GM12878 (cell line): Measurements from ENCODE around the gene MRPL27. TPM values are rescaled to one million over a fixed set of nuclear protein-coding genes. Genes with fewer than 3 reads are reported as not detected.

Experiments
- ATAC-seq: fragments of 200-7000 bp; cut with Tn5 transposase; 3 replicates; pipeline ENCODE4 v1.9.1; 2020; ENCODE audit warnings: mild to moderate bottlenecking, moderate library complexity
- Bru-seq: library from RNA; stranded (reverse); fragments of 400-500 nt; gene quantifications from one replicate; lab custom pipeline; 2021; lab: Mats Ljungman, UMichigan
- BruChase-seq, 2 experiments: library from RNA; stranded (reverse); fragments of 400-500 nt; gene quantifications; one replicate each; lab custom pipeline; 2021; lab: Mats Ljungman, UMichigan
- BruUV-seq: library from RNA; stranded (reverse); fragments of 400-500 nt; replicated peaks from 2 replicates; lab custom pipeline; 2021; lab: Mats Ljungman, UMichigan
- CTCF ChIA-PET: fragments of 300-600 bp; sonication (Branson Sonifier 250); formaldehyde crosslinking; extraction: SDS; loops from one replicate; lab custom pipeline; 2021; ENCODE audit warnings: inconsistent platforms; lab: Yijun Ruan, JAX
- POLR2A ChIA-PET: fragments of 350-600 bp; formaldehyde crosslinking; extraction: SDS; loops from one replicate; lab custom pipeline; 2021; ENCODE audit warnings: inconsistent platforms; lab: Charles Lee
- RAD21 ChIA-PET: fragments of 300-600 bp; sonication (Branson Sonifier 250); formaldehyde crosslinking; loops from one replicate; lab custom pipeline; 2023; ENCODE audit warnings: antibody characterized with exemption; ENCODE audit not compliant: unreplicated experiment; lab: Charles Lee
- SMC1A ChIA-PET: fragments of 300-600 bp; sonication (Branson Sonifier 250); formaldehyde crosslinking; loops from one replicate; lab custom pipeline; 2023; ENCODE audit not compliant: unreplicated experiment, uncharacterized antibody; lab: Charles Lee
- DNase-seq: peaks from one replicate; pipeline ENCODE4 v3.0.0-alpha.2; 2011; ENCODE audit warnings: low read depth, low spot score
- FAIRE-seq: peaks from 3 replicates; lab custom pipeline; 2011; peaks lifted over from hg19 to GRCh38; lab: Jason Lieb, UNC
- H2AFZ ChIP-seq: 2 replicates; pipeline ENCODE4 v1.6.0; 2011; ENCODE audit warnings: low read depth, low read length, control low read depth; ENCODE audit not compliant: control insufficient read depth
- H3K27ac ChIP-seq: 2 replicates; pipeline ENCODE4 v1.5.1; 2011; ENCODE audit warnings: control low read depth; ENCODE audit not compliant: control insufficient read depth, insufficient read depth
- H3K27me3 ChIP-seq, 2 experiments: replicated peaks in 1 of 2; 2 replicates each; pipeline versions ENCODE4 v1.6.0 to v1.6.1; 2011; ENCODE audit warnings: low read length in 1 of 2; ENCODE audit not compliant: control insufficient read depth in 2 of 2, insufficient read depth in 2 of 2
- H3K36me3 ChIP-seq, 2 experiments: 2 replicates each; pipeline ENCODE4 v1.5.1; 2011; ENCODE audit warnings: low read length in 1 of 2; ENCODE audit not compliant: control insufficient read depth in 2 of 2, insufficient read depth in 2 of 2
- H3K4me1 ChIP-seq: 2 replicates; pipeline ENCODE4 v1.6.1; 2011; ENCODE audit warnings: mild to moderate bottlenecking, low read length, moderate library complexity, mixed read lengths; ENCODE audit not compliant: control insufficient read depth, insufficient read depth
- H3K4me2 ChIP-seq: 2 replicates; pipeline ENCODE4 v1.6.0; 2011; ENCODE audit warnings: control low read depth; ENCODE audit not compliant: control insufficient read depth, insufficient read depth
- H3K4me3 ChIP-seq: fragments of 200-600 bp; sonication (generic); 2 replicates; pipeline ENCODE4 v1.5.1; 2016
- H3K79me2 ChIP-seq: 2 replicates; pipeline ENCODE4 v1.6.0; 2011; ENCODE audit warnings: low read length; ENCODE audit not compliant: control insufficient read depth, insufficient read depth
- H3K9ac ChIP-seq: 2 replicates; pipeline ENCODE4 v1.8.0; 2011; ENCODE audit warnings: low read length, control low read depth, mixed read lengths; ENCODE audit not compliant: control insufficient read depth, insufficient read depth
- H3K9me3 ChIP-seq: replicated peaks from 3 replicates; pipeline ENCODE4 v1.5.1; 2011; ENCODE audit warnings: mild to moderate bottlenecking, low read length; ENCODE audit not compliant: control insufficient read depth, insufficient read depth
- H4K20me1 ChIP-seq: 2 replicates; pipeline ENCODE4 v1.6.0; 2011; ENCODE audit not compliant: control insufficient read depth, insufficient read depth
- ESRRA ChIP-seq: IDR thresholded peaks from 2 replicates; pipeline ENCODE4 v1.6.1; 2012; ENCODE audit warnings: mild to moderate bottlenecking, low read length, improper control_type of control experiment
- NFYA ChIP-seq: IDR thresholded peaks from 2 replicates; pipeline ENCODE4 v1.6.1; 2011; ENCODE audit warnings: low read depth, mild to moderate bottlenecking, low read length, improper control_type of control experiment, borderline replicate concordance
- NFYB ChIP-seq: IDR thresholded peaks from 2 replicates; pipeline ENCODE4 v1.6.1; 2011; ENCODE audit warnings: low read depth, mild to moderate bottlenecking, low read length, improper control_type of control experiment, moderate library complexity; ENCODE audit not compliant: insufficient read depth
- SREBF1 ChIP-seq: IDR thresholded peaks from 2 replicates; pipeline ENCODE4 v1.6.1; 2012; ENCODE audit warnings: mild to moderate bottlenecking, low read length
- SREBF2 ChIP-seq: IDR thresholded peaks from 2 replicates; pipeline ENCODE4 v1.6.1; 2012; ENCODE audit warnings: mild to moderate bottlenecking, low read length
- SRF ChIP-seq, 2 experiments: IDR thresholded peaks; 2 replicates each; pipeline ENCODE4 v1.6.1; 2011; ENCODE audit warnings: low read depth in 2 of 2, low read length in 2 of 2, mild to moderate bottlenecking in 1 of 2, moderate library complexity in 1 of 2
- STAT3 ChIP-seq: IDR thresholded peaks from 2 replicates; pipeline ENCODE4 v1.6.1; 2011; ENCODE audit warnings: low read depth, low read length, improper control_type of control experiment
- ZNF622 ChIP-seq: fragments of 450-650 bp; IDR thresholded peaks from 2 replicates; pipeline ENCODE4 v1.6.1; 2017; ENCODE audit warnings: mild to moderate bottlenecking, inconsistent platforms
- WGBS: methylation state at CpG from one replicate; pipeline ENCODE4 v1.1.6; 2016; ENCODE audit warnings: low lambda C conversion rate; ENCODE audit not compliant: insufficient replicate concordance, insufficient coverage; ENCODE audit errors: missing lambda C conversion rate; 5-methylcytosine and 5-hydroxymethylcytosine counted together
- in situ Hi-C: fragments of 300-500 bp; cut with MboI; formaldehyde crosslinking; loops from 9 replicates; pipeline ENCODE4 v1.14.3; 2018; ENCODE audit warnings: mixed read lengths
- intact Hi-C: fragments of 100-400 bp; cut with micrococcal nuclease; formaldehyde crosslinking; loops from one replicate; pipeline ENCODE4 v1.14.2; 2022; ENCODE audit not compliant: unreplicated experiment
- long read RNA-seq, 2 experiments: library from polyadenylated mRNA; unstranded; transcript quantifications; one replicate each; pipeline ENCODE4 v2.0.0, GENCODE V29; 2019 to 2020
- polyA minus RNA-seq, 3 experiments: library from RNA; depleted of rRNA, polyadenylated mRNA; stranded (reverse); fragments of >200 nt; gene quantifications; 2 replicates each; pipeline ENCODE4 v1.2.3, GENCODE V29; 2011
- polyA plus RNA-seq, 11 experiments: library from polyadenylated mRNA; depleted of rRNA in 4 of 11; unstranded in 6 of 11; stranded (reverse) in 5 of 11; fragments of >200 nt; fragmentation: Nextera tagmentation in 4 of 11; fragmentation: Illumina TruSeq in 1 of 11; extraction: Ambion mirVana in 4 of 11; extraction: Trizol in 1 of 11; gene quantifications; 1 replicate in 1 of 11; 2 replicates in 10 of 11; pipeline versions ENCODE4 v1.2.1 to v1.2.3, GENCODE V29; 2011 to 2016; ENCODE audit warnings: inconsistent platforms in 2 of 11, missing spikeins in 2 of 11, low read depth in 1 of 11
- total RNA-seq, 4 experiments: library from RNA; depleted of rRNA in 3 of 4; stranded (reverse); fragments of >200 nt in 3 of 4; fragmentation: Illumina TruSeq in 1 of 4; extraction: Trizol in 1 of 4; gene quantifications; 2 replicates each; pipeline versions ENCODE4 v1.2.1 to v1.2.3, GENCODE V29; 2013 to 2021
- TF ChIP-seq, protein P1 (sequence below): fragments of 150-350 bp; IDR thresholded peaks from 2 replicates; pipeline ENCODE4 v1.6.1; 2014; ENCODE audit warnings: mild to moderate bottlenecking, low read depth, low read length
- TF ChIP-seq, protein P2 (sequence below): fragments of 450-650 bp; IDR thresholded peaks from 2 replicates; pipeline ENCODE4 v1.6.1; 2017; ENCODE audit warnings: low read depth, mild to moderate bottlenecking, moderate library complexity
- TF ChIP-seq, protein P3 (sequence below): fragments of 450-650 bp; IDR thresholded peaks from 2 replicates; pipeline ENCODE4 v1.6.1; 2017; ENCODE audit warnings: borderline replicate concordance

MRPL27 gene
- total RNA-seq (2013; cell fraction: nucleolus; rRNA removed), result 42.6 and 54.2 TPM in 2 replicates
- total RNA-seq (2014; rRNA removed) (79.4 and 88.6 TPM in 2 replicates), total RNA-seq (2014; rRNA removed; fragmentation: Illumina TruSeq; extraction: Trizol) (104 TPM in 2 replicates), total RNA-seq (2021) (83.0 and 87.9 TPM in 2 replicates), polyA plus RNA-seq (2011; rRNA removed) (109 and 154 TPM in 2 replicates), polyA plus RNA-seq (2014; fragmentation: Illumina TruSeq; extraction: Trizol) (95.2 and 101 TPM in 2 replicates), polyA plus RNA-seq (2014; fragmentation: Nextera tagmentation; extraction: Ambion mirVana) (100 to 1,000 TPM; 380 to 390 TPM), polyA plus RNA-seq (2014; rRNA removed) (102 and 109 TPM in 2 replicates), polyA plus RNA-seq (2016; fragmentation: Nextera tagmentation; extraction: Ambion mirVana) (100 to 1,000 TPM; 224 to 244 TPM), polyA minus RNA-seq (2011; rRNA and poly(A)+ RNA removed) (80.9 and 89.4 TPM in 2 replicates), Bru-seq, nascent RNA (percentile 93 among the genes with signal in this experiment), BruChase-seq, experiment 1, labeled RNA remaining after a 6-hour chase (percentile 84 among the genes with signal in this experiment), BruChase-seq, experiment 2, labeled RNA remaining after a 2-hour chase (percentile 90 among the genes with signal in this experiment)
- polyA plus RNA-seq (2011; ENCODE audit: low read depth), result 68.9 TPM
- polyA plus RNA-seq (2011; cell fraction: cytosol; rRNA removed), result 185 and 201 TPM in 2 replicates
- polyA plus RNA-seq (2011; cell fraction: nucleus; rRNA removed), result 74.8 and 78.7 TPM in 2 replicates
- polyA plus RNA-seq (2012), result 52.5 and 54.3 TPM in 2 replicates
- 18.0 and 19.5 TPM in 2 replicates for polyA minus RNA-seq (2011; cell fraction: cytosol; rRNA and poly(A)+ RNA removed)
- 29.4 and 44.1 TPM in 2 replicates for polyA minus RNA-seq (2011; cell fraction: nucleus; rRNA and poly(A)+ RNA removed)
- long read RNA-seq, experiment 1, transcript MRPL27-201 (4 exons, 716 nt), result major isoform, 94 of 99 reads
- long read RNA-seq, experiment 1, partial matches to known transcripts, result 2 of 99 reads
- long read RNA-seq, experiment 1, other reads (novel, unspliced or antisense), result 2 of 99 reads
- long read RNA-seq, experiment 2, transcript MRPL27-202 (3 exons, 2,441 nt), result minor isoform, 10 of 242 reads
- long read RNA-seq, experiment 2, transcript MRPL27-201 (4 exons, 716 nt), result major isoform, 220 of 242 reads
- long read RNA-seq, experiment 2, partial matches to known transcripts, result 1 of 242 reads
- long read RNA-seq, experiment 2, other reads (novel, unspliced or antisense), result 8 of 242 reads

DNA sequence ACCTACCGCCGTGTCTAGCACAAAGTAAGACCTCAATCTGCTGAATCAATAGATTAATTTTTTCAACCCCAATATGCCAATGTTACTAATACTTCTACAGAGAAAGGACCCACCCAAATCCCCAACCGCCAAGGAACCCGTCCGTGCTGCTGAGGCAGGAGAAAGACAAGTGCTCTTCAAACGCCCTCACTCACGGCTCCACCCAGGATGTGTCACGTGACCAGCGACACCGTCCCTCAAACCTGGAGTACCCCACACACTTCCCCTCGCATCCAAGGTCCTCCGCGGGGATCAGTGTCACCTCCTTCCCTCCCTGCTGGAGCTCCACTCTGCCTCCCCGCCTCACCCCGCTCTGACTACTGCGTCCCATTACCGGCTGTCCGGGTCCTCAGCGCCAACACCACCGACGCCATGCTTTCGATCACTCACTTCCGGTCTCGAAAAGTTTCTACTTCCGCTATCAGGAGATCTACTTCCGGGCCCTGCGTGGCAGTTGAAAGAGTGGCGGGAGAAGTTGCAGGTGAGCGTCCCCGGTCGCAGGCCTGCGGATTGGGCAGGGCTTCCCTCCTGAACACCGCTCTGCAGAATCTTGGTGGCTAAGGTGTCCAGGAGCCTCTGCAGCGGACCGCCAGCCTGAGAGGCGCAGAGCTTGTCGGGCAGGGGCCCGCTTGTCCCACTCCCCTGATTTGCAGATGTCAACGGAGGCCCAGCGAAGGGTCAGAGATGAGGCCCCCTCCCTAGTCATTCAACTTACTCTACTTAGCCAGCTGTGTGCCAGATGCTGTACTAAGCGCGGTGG lies at the start of gene MRPL27, which contains the start of gene EME1:
TSS of gene MRPL27 (minus strand) at position 427 of the 799 bp plus-strand sequence. CDS start at position 413, 14 bp downstream.
TSS of gene EME1 (plus strand) at position 472 of the 799 bp plus-strand sequence. CDS start 1,980 bp downstream, outside the sequence.
- Histone ChIP-seq H3K4me1 (no peaks in the 10 kb centered on the region; the same call in 1 of the 2 replicates), H4K20me1 (no peaks in the 10 kb centered on the region), H3K9me3 (no peaks in the 10 kb centered on the region), H3K27ac (peak within 1 kb of the TSS; percentile 95), H2AFZ (peak within 1 kb of the TSS; percentile 99), H3K79me2 (peaks cover 27% of the 10 kb centered on the region), H3K4me3 (peak within 1 kb of the TSS; percentile 72), H3K36me3 (peaks cover 11 to 17% of the 10 kb centered on the region in 2 experiments), H3K4me2 (peak within 1 kb of the TSS; percentile 85), H3K27me3 (no peaks in the 10 kb centered on the region), H3K9ac (peak within 1 kb of the TSS; percentile 78)
- ChIA-PET POLR2A (interaction anchor here (0.6 to 1.8 kb wide), 5 partner anchors 7 to 734 kb away, joined by 3 to 5 read pairs (median 5); partner anchors contain the start of genes LRRC59 and XYLT2), SMC1A (interaction anchor here (1.1 kb wide), 1 partner anchor 23 kb away, joined by 6 read pairs; no protein-coding TSS in a partner anchor), RAD21 (interaction anchor here (1.2 to 1.3 kb wide), 3 partner anchors 18 to 106 kb away, joined by 5 to 7 read pairs (median 6); no protein-coding TSS in a partner anchor), CTCF (interaction anchor here (1.7 to 5.9 kb wide), 3 partner anchors 11 to 24 kb away, joined by 6 to 48 read pairs (median 17); partner anchors contain the start of gene LRRC59)
- intact Hi-C loops (no loop called here), in situ Hi-C loops (no loop called here)
- FAIRE-seq (peak; percentile 98), ATAC-seq (peak; percentile 95), DNase-seq (peak; percentile 85)
- 1% methylated on average over 40 of the region's 42 CpGs for WGBS
- TSS peak; percentile 77 for BruUV-seq
- TF ChIP-seq NFYB, result no peak
- no peak for TF ChIP-seq NFYA
- no peak for TF ChIP-seq ESRRA
- TF ChIP-seq, protein P1, sequence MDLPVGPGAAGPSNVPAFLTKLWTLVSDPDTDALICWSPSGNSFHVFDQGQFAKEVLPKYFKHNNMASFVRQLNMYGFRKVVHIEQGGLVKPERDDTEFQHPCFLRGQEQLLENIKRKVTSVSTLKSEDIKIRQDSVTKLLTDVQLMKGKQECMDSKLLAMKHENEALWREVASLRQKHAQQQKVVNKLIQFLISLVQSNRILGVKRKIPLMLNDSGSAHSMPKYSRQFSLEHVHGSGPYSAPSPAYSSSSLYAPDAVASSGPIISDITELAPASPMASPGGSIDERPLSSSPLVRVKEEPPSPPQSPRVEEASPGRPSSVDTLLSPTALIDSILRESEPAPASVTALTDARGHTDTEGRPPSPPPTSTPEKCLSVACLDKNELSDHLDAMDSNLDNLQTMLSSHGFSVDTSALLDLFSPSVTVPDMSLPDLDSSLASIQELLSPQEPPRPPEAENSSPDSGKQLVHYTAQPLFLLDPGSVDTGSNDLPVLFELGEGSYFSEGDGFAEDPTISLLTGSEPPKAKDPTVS, result no peak
- TF ChIP-seq SREBF2, result 0 out of 2 replicates have a peak, but pooled peaks have one; percentile 53
- no peak for TF ChIP-seq ZNF622
- TF ChIP-seq SREBF1, result peak; percentile 49; the same call in 1 of the 2 replicates
- no peak for TF ChIP-seq SRF (IDR thresholded peaks at IDR 0.05; ENCODE audit: low read depth in 2 of 2, low read length in 2 of 2)
- TF ChIP-seq STAT3, result no peak
- TF ChIP-seq, protein P2, sequence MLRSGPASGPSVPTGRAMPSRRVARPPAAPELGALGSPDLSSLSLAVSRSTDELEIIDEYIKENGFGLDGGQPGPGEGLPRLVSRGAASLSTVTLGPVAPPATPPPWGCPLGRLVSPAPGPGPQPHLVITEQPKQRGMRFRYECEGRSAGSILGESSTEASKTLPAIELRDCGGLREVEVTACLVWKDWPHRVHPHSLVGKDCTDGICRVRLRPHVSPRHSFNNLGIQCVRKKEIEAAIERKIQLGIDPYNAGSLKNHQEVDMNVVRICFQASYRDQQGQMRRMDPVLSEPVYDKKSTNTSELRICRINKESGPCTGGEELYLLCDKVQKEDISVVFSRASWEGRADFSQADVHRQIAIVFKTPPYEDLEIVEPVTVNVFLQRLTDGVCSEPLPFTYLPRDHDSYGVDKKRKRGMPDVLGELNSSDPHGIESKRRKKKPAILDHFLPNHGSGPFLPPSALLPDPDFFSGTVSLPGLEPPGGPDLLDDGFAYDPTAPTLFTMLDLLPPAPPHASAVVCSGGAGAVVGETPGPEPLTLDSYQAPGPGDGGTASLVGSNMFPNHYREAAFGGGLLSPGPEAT, result peak; percentile 97
- TF ChIP-seq, protein P3, sequence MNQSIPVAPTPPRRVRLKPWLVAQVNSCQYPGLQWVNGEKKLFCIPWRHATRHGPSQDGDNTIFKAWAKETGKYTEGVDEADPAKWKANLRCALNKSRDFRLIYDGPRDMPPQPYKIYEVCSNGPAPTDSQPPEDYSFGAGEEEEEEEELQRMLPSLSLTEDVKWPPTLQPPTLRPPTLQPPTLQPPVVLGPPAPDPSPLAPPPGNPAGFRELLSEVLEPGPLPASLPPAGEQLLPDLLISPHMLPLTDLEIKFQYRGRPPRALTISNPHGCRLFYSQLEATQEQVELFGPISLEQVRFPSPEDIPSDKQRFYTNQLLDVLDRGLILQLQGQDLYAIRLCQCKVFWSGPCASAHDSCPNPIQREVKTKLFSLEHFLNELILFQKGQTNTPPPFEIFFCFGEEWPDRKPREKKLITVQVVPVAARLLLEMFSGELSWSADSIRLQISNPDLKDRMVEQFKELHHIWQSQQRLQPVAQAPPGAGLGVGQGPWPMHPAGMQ, result no peak
